HepG2 (cell line): Measurements from ENCODE around the gene C9. TPM values are rescaled to one million over a fixed set of nuclear protein-coding genes. Genes with fewer than 3 reads are reported as not detected.

Source experiments
- ATAC-seq: fragments of 200-7000 bp; cut with Tn5 transposase; 3 replicates; pipeline ENCODE4 v1.9.1; 2020; ENCODE audit warnings: mild to moderate bottlenecking, moderate library complexity
- BruUV-seq: library from RNA; stranded (reverse); fragments of 400-500 nt; replicated peaks from 2 replicates; lab custom pipeline; 2021; lab: Mats Ljungman, UMichigan
- CTCF ChIA-PET: fragments of 300-600 bp; formaldehyde crosslinking; extraction: SDS; loops from one replicate; lab custom pipeline; 2021; ENCODE audit warnings: low total read pairs, inconsistent platforms, low intra/inter-chr PET ratio; lab: Yijun Ruan, JAX
- POLR2A ChIA-PET: fragments of 350-600 bp; sonication (Branson Sonifier 250); formaldehyde crosslinking; loops from one replicate; lab custom pipeline; 2020; ENCODE audit warnings: antibody characterized with exemption, inconsistent platforms; lab: Yijun Ruan, JAX
- DNase-seq: peaks from one replicate; pipeline ENCODE4 v3.0.0-alpha.2; 2015; ENCODE audit warnings: low spot score
- FAIRE-seq: peaks from 3 replicates; lab custom pipeline; 2011; peaks lifted over from hg19 to GRCh38; lab: Jason Lieb, UNC
- H2AFZ ChIP-seq: one replicate; pipeline ENCODE4 v1.6.1; 2011; ENCODE audit warnings: low read length, inconsistent platforms
- H3K27ac ChIP-seq: fragments of 300-600 bp; 3 replicates; pipeline ENCODE4 v1.8.0; 2011; ENCODE audit warnings: mixed run types, mild to moderate bottlenecking, mixed read lengths, low read length, inconsistent platforms; ENCODE audit not compliant: insufficient read depth; ENCODE audit errors: extremely low read length
- H3K27me3 ChIP-seq, 2 experiments: fragments of 200-600 bp in 1 of 2; 2 replicates in 1 of 2; 3 replicates in 1 of 2; pipeline versions ENCODE4 v1.6.0 to v1.8.0; 2011; ENCODE audit warnings: low read length in 2 of 2, mild to moderate bottlenecking in 2 of 2, moderate library complexity in 2 of 2, inconsistent platforms in 1 of 2; ENCODE audit not compliant: insufficient read depth in 2 of 2, control insufficient read depth in 1 of 2
- H3K36me3 ChIP-seq, 2 experiments: fragments of 200-600 bp in 1 of 2; replicated peaks in 1 of 2; 2 replicates in 1 of 2; 3 replicates in 1 of 2; pipeline versions ENCODE4 v1.5.1 to v1.8.0; 2011; ENCODE audit warnings: low read length in 2 of 2, inconsistent platforms in 1 of 2; ENCODE audit not compliant: insufficient read depth in 2 of 2, control insufficient read depth in 1 of 2
- H3K4me1 ChIP-seq: 2 replicates; pipeline ENCODE4 v1.5.1; 2012; ENCODE audit warnings: low read length, inconsistent platforms; ENCODE audit not compliant: insufficient read depth
- H3K4me2 ChIP-seq: 2 replicates; pipeline ENCODE4 v1.6.0; 2011; ENCODE audit warnings: low read depth, low read length, inconsistent platforms
- H3K4me3 ChIP-seq, 3 experiments: fragments of 200-600 bp in 1 of 3; sonication (generic), shearing (Covaris generic) in 1 of 3; replicated peaks in 1 of 3; 2 replicates each; pipeline ENCODE4 v1.5.1; 2011 to 2016; ENCODE audit warnings: low read length in 3 of 3, inconsistent platforms in 2 of 3, low read depth in 2 of 3, mild to moderate bottlenecking in 2 of 3, control low read depth in 1 of 3, mixed read lengths in 1 of 3; ENCODE audit not compliant: insufficient read depth in 1 of 3
- H3K79me2 ChIP-seq: one replicate; pipeline ENCODE4 v1.6.1; 2011; ENCODE audit warnings: low read length, inconsistent platforms; ENCODE audit not compliant: insufficient read depth
- H3K9ac ChIP-seq: 2 replicates; pipeline ENCODE4 v1.6.0; 2011; ENCODE audit warnings: mild to moderate bottlenecking, low read depth, low read length, inconsistent platforms; ENCODE audit not compliant: insufficient read depth
- H3K9me3 ChIP-seq: 2 replicates; pipeline ENCODE4 v1.5.1; 2012; ENCODE audit warnings: mild to moderate bottlenecking, low read length
- H4K20me1 ChIP-seq: 2 replicates; pipeline ENCODE4 v1.6.0; 2011; ENCODE audit warnings: inconsistent platforms, mild to moderate bottlenecking, low read length, moderate library complexity; ENCODE audit not compliant: insufficient read depth
- ATAD3A ChIP-seq: sonication (generic); formaldehyde crosslinking; IDR thresholded peaks from 2 replicates; pipeline ENCODE4 v1.4.0; 2020; ENCODE audit warnings: missing genetic modification reagents
- FIP1L1 ChIP-seq: fragments of 200-400 bp; formaldehyde crosslinking; IDR thresholded peaks from 2 replicates; pipeline ENCODE4 v1.6.1; 2018; ENCODE audit warnings: low read depth, mild to moderate bottlenecking, low read length, moderate library complexity, borderline replicate concordance; ENCODE audit not compliant: insufficient read depth
- FOSL2 ChIP-seq: sonication (generic); formaldehyde crosslinking; IDR thresholded peaks from 2 replicates; pipeline ENCODE4 v1.4.0; 2020; ENCODE audit warnings: missing genetic modification reagents
- HOXD1 ChIP-seq: sonication (generic); formaldehyde crosslinking; IDR thresholded peaks from 2 replicates; pipeline ENCODE4 v1.5.0; 2020; ENCODE audit warnings: missing genetic modification reagents
- KLF16 ChIP-seq, 2 experiments: sonication (generic) in 1 of 2; formaldehyde crosslinking in 1 of 2; IDR thresholded peaks; 2 replicates each; pipeline versions ENCODE4 v1.6.1 to v1.8.0; 2016 to 2023; ENCODE audit warnings: missing genetic modification reagents in 2 of 2, missing compliant biosample characterization in 1 of 2
- NCOA5 ChIP-seq: sonication (generic); formaldehyde crosslinking; IDR thresholded peaks from 2 replicates; pipeline ENCODE4 v1.4.0; 2020; ENCODE audit warnings: missing genetic modification reagents
- NKX3-1 ChIP-seq: sonication (generic); formaldehyde crosslinking; IDR thresholded peaks from 2 replicates; pipeline ENCODE4 v1.5.0; 2020; ENCODE audit warnings: missing genetic modification reagents
- PITX1 ChIP-seq: sonication (generic); formaldehyde crosslinking; IDR thresholded peaks from 2 replicates; pipeline ENCODE4 v1.5.1; 2020; ENCODE audit warnings: mild to moderate bottlenecking, missing genetic modification reagents
- PPARG ChIP-seq: conservative IDR thresholded peaks from 2 replicates; pipeline ENCODE4 v1.6.1; 2016; ENCODE audit warnings: missing biosample characterization, missing genetic modification reagents
- RBM22 ChIP-seq: fragments of 200-400 bp; formaldehyde crosslinking; optimal IDR thresholded peaks from 2 replicates; pipeline ENCODE3; 2017; ENCODE audit warnings: mild to moderate bottlenecking, low read length, moderate library complexity
- STAG1 ChIP-seq: sonication (generic); formaldehyde crosslinking; IDR thresholded peaks from 2 replicates; pipeline ENCODE4 v1.4.0; 2020; ENCODE audit warnings: missing genetic modification reagents
- THRA ChIP-seq: sonication (generic); formaldehyde crosslinking; IDR thresholded peaks from 2 replicates; pipeline ENCODE4 v1.4.0; 2020; ENCODE audit warnings: missing genetic modification reagents, borderline replicate concordance
- ZBTB1 ChIP-seq: sonication (generic); formaldehyde crosslinking; IDR thresholded peaks from 2 replicates; pipeline ENCODE4 v1.4.0; 2020; ENCODE audit warnings: missing genetic modification reagents, borderline replicate concordance
- ZNF607 ChIP-seq: sonication (generic); formaldehyde crosslinking; IDR thresholded peaks from 2 replicates; pipeline ENCODE4 v1.5.1; 2020; ENCODE audit warnings: missing genetic modification reagents, mild to moderate bottlenecking, borderline replicate concordance
- WGBS: methylation state at CpG from one replicate; pipeline ENCODE4 v1.1.6; 2017; ENCODE audit warnings: low lambda C conversion rate; 5-methylcytosine and 5-hydroxymethylcytosine counted together
- in situ Hi-C: cut with HindIII; loops from 2 replicates; pipeline ENCODE4 v1.10.0; 2017; ENCODE audit warnings: low pct_unique_long_range_greater_than_20kb; ENCODE audit not compliant: extremely low pct_ligation_motif_present
- intact Hi-C: fragments of 100-400 bp; cut with micrococcal nuclease; formaldehyde crosslinking; loops from one replicate; pipeline ENCODE4 v1.10.0; 2022; ENCODE audit not compliant: unreplicated experiment
- polyA plus RNA-seq, 8 experiments: library from polyadenylated mRNA; depleted of rRNA in 3 of 8; stranded (reverse) in 7 of 8; unstranded in 1 of 8; fragments of >200 nt; fragmentation: Illumina TruSeq in 4 of 8; extraction: Trizol in 4 of 8; gene quantifications; 2 replicates each; pipeline versions ENCODE4 v1.2.1 to v1.2.3, GENCODE V29; 2011 to 2016; ENCODE audit warnings: low read depth in 4 of 8, missing spikeins in 1 of 8, mixed read lengths in 1 of 8; ENCODE audit not compliant: insufficient read depth in 1 of 8
- total RNA-seq, 5 experiments: library from RNA; depleted of rRNA; stranded (reverse); fragments of >200 nt; fragmentation: Illumina TruSeq; extraction: Trizol; gene quantifications; 2 replicates each; pipeline ENCODE4 v1.2.3, GENCODE V29; 2016; ENCODE audit warnings: low read depth in 1 of 5

Gene C9
- total and polyA plus RNA-seq, 2 of the 13 experiments (the other 11 are each of a cell fraction or from before 2014, with no cell fraction given), result not detected

- Histone ChIP-seq H3K9me3 (no peaks in the 10 kb centered on the region), H3K79me2 (no peaks in the 10 kb centered on the region), H3K9ac (no peak overlapping the region), H3K4me2 (no peak overlapping the region), H3K36me3 (peaks cover 7 to 12% of the 10 kb centered on the region in 2 experiments), H3K4me1 (no peaks in the 10 kb centered on the region), H3K4me3 (no peak overlapping the region), H3K27me3 (no peaks in the 10 kb centered on the region), H2AFZ (no peak overlapping the region), H4K20me1 (no peaks in the 10 kb centered on the region), H3K27ac (no peak overlapping the region)
- POLR2A ChIA-PET, result no interaction called here
- intact Hi-C loops (loop anchor here (10.0 kb wide), 1 partner anchor 233 kb away; no protein-coding TSS in a partner anchor), in situ Hi-C loops (loop anchor here (5.0 kb wide), 1 partner anchor 170 kb away; no protein-coding TSS in a partner anchor)
- 89% methylated on average over 2 of the region's 2 CpGs for WGBS
- BruUV-seq, result no TSS peak
- DNase-seq (no peak), ATAC-seq (no peak), FAIRE-seq (no peak)
- no peak for TF ChIP-seq NCOA5 (CRISPR knock-in tag)
- no peak for TF ChIP-seq RBM22
- no peak for TF ChIP-seq FIP1L1
- no peak for TF ChIP-seq ATAD3A
- no peak for TF ChIP-seq THRA
- no peak for TF ChIP-seq PITX1 (CRISPR knock-in tag)
- TF ChIP-seq ZBTB1 (CRISPR knock-in tag), result no peak
- no peak for TF ChIP-seq ZNF607
- no peak for TF ChIP-seq KLF16 (CRISPR knock-in tag; IDR thresholded peaks at IDR 0.05)
- no peak for TF ChIP-seq STAG1 (CRISPR knock-in tag)
- no peak for TF ChIP-seq NKX3-1 (CRISPR knock-in tag)
- TF ChIP-seq PPARG (CRISPR knock-in tag), result no peak
- no peak for TF ChIP-seq HOXD1
- no peak for TF ChIP-seq FOSL2 (CRISPR knock-in tag)
- CTCF ChIA-PET, result interaction anchor here (4.1 kb wide), 1 partner anchor 170 kb away, joined by 66 read pairs; no protein-coding TSS in a partner anchor
Measured at GRCh38 chr5:39377613-39378012, 13.3 kb upstream of the C9 start.
